Natural killer cell (primary cell): ENCODE measurements around the gene MICAL2. TPM values are rescaled to one million over a fixed set of nuclear protein-coding genes. Genes with fewer than 3 reads are reported as not detected.

ENCODE experiments used
- ATAC-seq, 3 donors: fragments of 150-1000 bp in 2 of 3; fragments of 200-7000 bp in 1 of 3; cut with Tn5 transposase; 1 replicate in 1 of 3; 2 replicates in 2 of 3; pipeline ENCODE4 v1.10.0; 2021; ENCODE audit warnings: mild to moderate bottlenecking in 2 of 3, moderate library complexity in 2 of 3
- DNase-seq, 2 donors: peaks; one replicate each; pipeline versions ENCODE4 v3.0.0 to v3.0.0-alpha.2; 2013 to 2021; ENCODE audit warnings: mixed read lengths in 1 of 2
- H3K27ac ChIP-seq: one replicate; pipeline ENCODE4 v1.5.1; 2013; ENCODE audit warnings: mild to moderate bottlenecking, low read length
- H3K27me3 ChIP-seq: one replicate; pipeline ENCODE4 v1.6.1; 2013; ENCODE audit warnings: low read length; ENCODE audit not compliant: control insufficient read depth, insufficient read depth
- H3K36me3 ChIP-seq: one replicate; pipeline ENCODE4 v1.6.1; 2013; ENCODE audit warnings: low read length; ENCODE audit not compliant: control insufficient read depth, insufficient read depth
- H3K4me1 ChIP-seq: one replicate; pipeline ENCODE4 v1.6.1; 2013; ENCODE audit warnings: low read length; ENCODE audit not compliant: control insufficient read depth, insufficient read depth
- H3K4me3 ChIP-seq: one replicate; pipeline ENCODE4 v1.5.1; 2013; ENCODE audit warnings: low read length
- H3K9me3 ChIP-seq: one replicate; pipeline ENCODE4 v1.6.1; 2013; ENCODE audit warnings: low read length; ENCODE audit not compliant: control insufficient read depth, insufficient read depth
- H3K27ac Mint-ChIP-seq, 2 donors: one replicate each; pipeline ENCODE4 v1.8.0; 2022; ENCODE audit warnings: mild to moderate bottlenecking in 2 of 2, mixed read lengths in 2 of 2, moderate library complexity in 1 of 2
- H3K27me3 Mint-ChIP-seq, 2 donors: one replicate each; pipeline ENCODE4 v1.8.0; 2022; ENCODE audit warnings: low read depth in 2 of 2, mixed read lengths in 2 of 2
- H3K36me3 Mint-ChIP-seq: one replicate; pipeline ENCODE4 v1.8.0; 2022; ENCODE audit warnings: mixed read lengths
- H3K4me1 Mint-ChIP-seq, 2 donors: one replicate each; pipeline ENCODE4 v1.8.0; 2022; ENCODE audit warnings: mixed read lengths in 2 of 2
- H3K4me3 Mint-ChIP-seq: one replicate; pipeline ENCODE4 v1.8.0; 2022; ENCODE audit warnings: mild to moderate bottlenecking, moderate library complexity, mixed read lengths
- H3K9me3 Mint-ChIP-seq, 2 donors: one replicate each; pipeline ENCODE4 v1.8.0; 2022; ENCODE audit warnings: mixed read lengths in 2 of 2
- WGBS: methylation state at CpG from one replicate; pipeline ENCODE4 v1.1.7; 2013; ENCODE audit warnings: missing lambda C conversion rate; ENCODE audit not compliant: insufficient coverage; 5-methylcytosine and 5-hydroxymethylcytosine counted together
- intact Hi-C: fragments of 100-400 bp; cut with micrococcal nuclease; formaldehyde crosslinking; loops from one replicate; pipeline ENCODE4 v1.14.2; 2022
- total RNA-seq, 4 donors: library from RNA; stranded (reverse); fragments of 120-200 nt in 1 of 4; gene quantifications; one replicate each; pipeline versions ENCODE4 v1.2.3 to v1.2.4, GENCODE V29; 2013 to 2022
- TF ChIP-seq, protein P1 (sequence below): fragments of 200-600 bp; IDR thresholded peaks from one replicate; pipeline ENCODE4 v1.8.0; 2022; ENCODE audit warnings: antibody characterized with exemption

MICAL2 gene
- total RNA-seq, 3 donors from 2014 or later (not counting 1 experiment from before 2014, with no cell fraction given), result 54.6 to 68.6 (median 57.4) TPM

DNA sequence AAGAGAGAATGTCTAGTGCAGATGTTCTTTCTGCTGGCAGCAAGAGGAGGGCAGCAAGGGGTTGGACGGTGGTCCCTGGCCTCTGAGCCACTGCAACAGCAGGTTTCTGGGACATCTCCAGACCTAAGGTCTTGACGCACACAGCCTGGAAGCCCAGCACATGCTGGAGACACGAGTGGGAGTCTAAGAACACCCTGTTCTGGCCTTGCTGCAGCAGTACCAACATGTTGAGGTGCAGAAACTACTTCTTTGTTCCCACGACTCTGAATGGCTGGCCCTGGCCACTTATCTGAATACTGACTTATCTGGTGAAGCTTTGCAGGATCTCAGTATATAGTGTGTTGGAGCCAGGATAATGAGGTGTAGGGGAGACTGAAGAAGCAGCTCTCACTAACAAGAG lies 6.8 kb downstream of the MICAL2 start:
- Mint-ChIP-seq H3K4me1 (peaks cover 10 to 31% of the 10 kb centered on the region in 2 donors), H3K9me3 (no peaks in the 10 kb centered on the region), H3K36me3 (no peaks in the 10 kb centered on the region), H3K4me3 (no peak overlapping the region), H3K27ac (no peak overlapping the region), H3K27me3 (peaks cover 0 to 10% of the 10 kb centered on the region in 2 donors)
- DNase-seq (no peak), ATAC-seq (no peak)
- Histone ChIP-seq H3K4me3 (no peak overlapping the region), H3K27me3 (no peaks in the 10 kb centered on the region), H3K4me1 (peaks cover 19% of the 10 kb centered on the region), H3K36me3 (no peaks in the 10 kb centered on the region), H3K27ac (no peak overlapping the region), H3K9me3 (no peaks in the 10 kb centered on the region)
- TF ChIP-seq, protein P1, sequence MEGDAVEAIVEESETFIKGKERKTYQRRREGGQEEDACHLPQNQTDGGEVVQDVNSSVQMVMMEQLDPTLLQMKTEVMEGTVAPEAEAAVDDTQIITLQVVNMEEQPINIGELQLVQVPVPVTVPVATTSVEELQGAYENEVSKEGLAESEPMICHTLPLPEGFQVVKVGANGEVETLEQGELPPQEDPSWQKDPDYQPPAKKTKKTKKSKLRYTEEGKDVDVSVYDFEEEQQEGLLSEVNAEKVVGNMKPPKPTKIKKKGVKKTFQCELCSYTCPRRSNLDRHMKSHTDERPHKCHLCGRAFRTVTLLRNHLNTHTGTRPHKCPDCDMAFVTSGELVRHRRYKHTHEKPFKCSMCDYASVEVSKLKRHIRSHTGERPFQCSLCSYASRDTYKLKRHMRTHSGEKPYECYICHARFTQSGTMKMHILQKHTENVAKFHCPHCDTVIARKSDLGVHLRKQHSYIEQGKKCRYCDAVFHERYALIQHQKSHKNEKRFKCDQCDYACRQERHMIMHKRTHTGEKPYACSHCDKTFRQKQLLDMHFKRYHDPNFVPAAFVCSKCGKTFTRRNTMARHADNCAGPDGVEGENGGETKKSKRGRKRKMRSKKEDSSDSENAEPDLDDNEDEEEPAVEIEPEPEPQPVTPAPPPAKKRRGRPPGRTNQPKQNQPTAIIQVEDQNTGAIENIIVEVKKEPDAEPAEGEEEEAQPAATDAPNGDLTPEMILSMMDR, result no peak
- WGBS, result 84% methylated on average over 4 of the region's 4 CpGs
- intact Hi-C loops, result no loop called here

DNA sequence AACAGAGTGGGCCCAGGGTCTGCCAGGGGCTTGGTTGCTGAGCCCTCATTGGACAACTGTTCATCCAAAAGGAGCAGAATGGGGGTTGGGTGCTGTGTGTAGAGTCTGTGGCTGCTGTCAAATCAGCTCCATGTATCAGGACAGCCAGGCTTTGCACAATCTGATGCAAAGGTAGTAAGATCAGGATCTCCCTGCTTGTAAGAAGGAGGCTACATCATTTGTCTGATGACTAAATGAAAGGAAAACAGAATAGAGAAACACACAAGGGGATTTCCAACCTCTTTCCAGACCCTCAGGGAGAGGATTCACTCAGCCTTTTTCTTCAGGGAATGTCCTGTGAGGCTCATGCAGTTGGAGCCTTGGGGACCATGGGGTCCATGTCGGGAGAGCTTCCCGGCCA lies 7.2 kb downstream of the MICAL2 start:
- Histone ChIP-seq H3K4me1 (peaks cover 15% of the 10 kb centered on the region), H3K9me3 (no peaks in the 10 kb centered on the region), H3K4me3 (no peak overlapping the region), H3K36me3 (no peaks in the 10 kb centered on the region), H3K27ac (no peak overlapping the region), H3K27me3 (no peaks in the 10 kb centered on the region)
- intact Hi-C loops, result no loop called here
- Mint-ChIP-seq H3K9me3 (no peaks in the 10 kb centered on the region), H3K4me1 (peaks cover 10 to 30% of the 10 kb centered on the region in 2 donors), H3K27me3 (peaks cover 0 to 10% of the 10 kb centered on the region in 2 donors), H3K4me3 (no peak overlapping the region), H3K36me3 (no peaks in the 10 kb centered on the region), H3K27ac (no peak overlapping the region)
- no peak for ATAC-seq
- 100% methylated on average over 2 of the region's 2 CpGs for WGBS
- no peak for DNase-seq
- TF ChIP-seq, protein P1, result no peak

DNA sequence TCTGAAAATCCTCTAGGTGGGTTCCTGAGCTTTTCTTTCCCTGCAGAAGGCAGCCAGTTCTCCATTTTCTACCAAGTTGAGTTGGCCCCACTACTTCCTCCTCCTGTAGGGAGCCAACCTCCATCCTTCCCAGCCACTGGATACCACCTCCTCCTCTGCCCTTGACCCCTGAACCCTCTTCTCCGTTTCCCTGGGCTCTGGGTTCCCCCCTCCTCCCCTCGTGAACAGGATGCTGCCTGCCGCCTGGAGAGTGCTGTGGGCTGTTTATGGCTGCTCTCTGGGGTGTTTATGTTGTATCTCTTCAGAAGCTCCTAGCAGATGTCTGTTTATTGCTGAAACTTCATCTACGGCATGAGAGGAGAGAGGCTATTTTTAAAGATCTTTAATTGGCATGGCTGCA lies 8.6 kb downstream of the MICAL2 start:
- Histone ChIP-seq H3K27ac (no peak overlapping the region), H3K27me3 (no peaks in the 10 kb centered on the region), H3K36me3 (no peaks in the 10 kb centered on the region), H3K9me3 (no peaks in the 10 kb centered on the region), H3K4me3 (no peak overlapping the region), H3K4me1 (peaks cover 12% of the 10 kb centered on the region)
- 73% methylated on average over 3 of the region's 4 CpGs for WGBS
- TF ChIP-seq, protein P1, result no peak
- DNase-seq (no peak), ATAC-seq (no peak)
- no peak overlapping the region for H3K4me3 Mint-ChIP-seq
- peak overlapping the region; percentile 21 to 48 for H3K27ac Mint-ChIP-seq
- H3K4me1 Mint-ChIP-seq, result peaks cover 11 to 28% of the 10 kb centered on the region in 2 donors
- no peaks in the 10 kb centered on the region for H3K9me3 Mint-ChIP-seq
- H3K27me3 Mint-ChIP-seq, result peaks cover 0 to 10% of the 10 kb centered on the region in 2 donors
- intact Hi-C loops, result no loop called here
- no peaks in the 10 kb centered on the region for H3K36me3 Mint-ChIP-seq

DNA sequence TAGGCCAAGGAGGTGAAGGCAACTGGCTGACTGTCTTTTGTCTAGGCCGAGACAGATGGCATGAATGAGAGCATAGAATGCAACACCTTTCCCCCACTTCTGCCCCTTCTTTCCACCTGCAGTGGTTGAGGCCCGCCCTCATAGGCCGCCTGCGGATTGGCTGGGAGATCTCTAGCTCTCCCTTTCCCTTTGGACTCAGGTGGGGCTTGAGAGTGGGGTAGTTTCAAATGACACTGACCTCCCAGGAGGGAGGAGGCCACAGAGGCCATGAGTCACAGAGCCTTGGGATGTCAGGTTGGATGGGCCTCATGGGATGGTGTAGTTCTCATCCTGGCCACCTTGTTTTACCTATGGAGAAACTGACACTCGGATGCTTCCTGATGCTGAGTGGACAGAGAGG lies 9.1 kb downstream of the MICAL2 start:
- intact Hi-C loops, result no loop called here
- Histone ChIP-seq H3K4me3 (no peak overlapping the region), H3K36me3 (no peaks in the 10 kb centered on the region), H3K9me3 (no peaks in the 10 kb centered on the region), H3K4me1 (peaks cover 17% of the 10 kb centered on the region), H3K27ac (no peak overlapping the region), H3K27me3 (no peaks in the 10 kb centered on the region)
- ATAC-seq (no peak), DNase-seq (no peak)
- Mint-ChIP-seq H3K36me3 (no peaks in the 10 kb centered on the region), H3K27me3 (peaks cover 0 to 9% of the 10 kb centered on the region in 2 donors), H3K9me3 (no peaks in the 10 kb centered on the region), H3K4me1 (peaks cover 17 to 33% of the 10 kb centered on the region in 2 donors), H3K27ac (peak overlapping the region; percentile 21 to 48), H3K4me3 (no peak overlapping the region)
- WGBS, result 96% methylated on average over 4 of the region's 5 CpGs
- TF ChIP-seq, protein P1, result no peak
